ENCODE data around the gene DRAP1.

- TF ChIP-seq CTCF (IDR thresholded peaks at IDR 0.05; ENCODE audit: low read depth, low read length, poor library complexity, severe bottlenecking) (no peak), EZH2phosphoT487 (IDR thresholded peaks at IDR 0.05; ENCODE audit: borderline replicate concordance, low read length) (no peak)
Measured at GRCh38 chr11:65870706-65871681, 48.2 kb upstream of the DRAP1 start.

Measured in DOHH2 (cell line).